Fibroblast of skin of right biceps (primary cell): ENCODE data around the gene TXNL4B.
A peak's percentile ranks its signal among the peaks of the same experiment; 100 is the strongest.
"Not testable (repeated sequence)": the region's sequence is repeated elsewhere in the genome, so short reads cannot be mapped to it uniquely, and the experiment has no call there.

Source experiments
- DNase-seq: peaks from one replicate; pipeline ENCODE4 v3.0.0-alpha.2; 2013

TXNL4B gene

GRCh38 chr16:72111657-72112451 lies 18.4 kb upstream of the TXNL4B start:
- no peak for DNase-seq

DNA sequence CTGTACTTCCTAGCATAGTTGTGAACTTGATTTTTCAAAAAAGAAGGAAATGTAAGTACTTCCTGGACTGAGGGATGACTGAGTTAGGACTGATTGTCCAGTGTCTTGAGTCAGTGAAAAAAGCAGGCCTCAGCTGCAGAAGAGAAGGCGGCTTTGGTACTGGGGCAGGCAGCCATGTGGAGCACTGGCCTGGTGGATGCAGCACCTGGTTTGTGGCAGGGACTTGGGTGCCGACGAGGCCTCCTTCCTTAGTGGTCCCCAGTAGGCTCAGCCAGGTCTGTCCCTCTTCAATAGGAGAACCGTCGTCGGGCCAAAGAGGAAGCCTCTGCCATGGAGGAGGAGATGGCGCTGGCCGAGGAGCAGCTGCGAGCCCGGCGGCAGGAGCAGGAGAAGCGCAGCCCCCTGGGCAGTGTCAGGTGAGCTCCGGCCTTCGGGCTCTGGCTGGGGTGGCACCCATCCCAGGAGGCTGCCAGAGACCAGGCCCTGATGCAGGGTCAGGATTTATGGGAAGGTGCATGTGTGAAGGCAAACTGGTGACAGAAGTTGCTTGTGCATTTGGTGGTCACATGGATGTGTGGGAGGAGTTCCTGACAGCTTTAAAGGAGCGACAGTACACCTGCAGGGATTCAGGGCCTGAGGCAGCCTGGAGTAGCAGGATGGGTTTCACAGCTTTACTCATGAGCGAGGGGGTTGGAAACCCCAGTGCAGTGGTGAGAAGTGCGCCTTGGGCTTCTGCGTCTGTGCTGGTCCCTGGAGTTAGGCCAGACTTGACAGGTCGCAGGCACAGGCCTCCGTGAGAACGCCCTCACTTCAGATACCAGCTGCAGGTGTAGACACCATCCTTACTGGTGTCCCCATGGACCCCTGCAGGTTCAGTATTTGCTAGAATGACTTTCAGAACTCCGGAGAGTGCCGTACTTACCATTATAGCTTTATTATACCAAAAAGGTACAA lies 17.5 kb upstream of the TXNL4B start:
- DNase-seq = no peak

- no peak for DNase-seq
Observed at GRCh38 chr16:72109966-72110530, 16.6 kb upstream of the TXNL4B start.

- no peak for DNase-seq
Observed at GRCh38 chr16:72109300-72109699, 15.9 kb upstream of the TXNL4B start.

GRCh38 chr16:72108353-72109102 lies 15.1 kb upstream of the TXNL4B start:
- DNase-seq = no peak

- no peak for DNase-seq
Observed at GRCh38 chr16:72107371-72107770, 14.0 kb upstream of the TXNL4B start.

- no peak for DNase-seq
Observed at GRCh38 chr16:72105978-72106377, 12.6 kb upstream of the TXNL4B start.

- DNase-seq = no peak
Observed at GRCh38 chr16:72104905-72105304, 11.5 kb upstream of the TXNL4B start.

DNA sequence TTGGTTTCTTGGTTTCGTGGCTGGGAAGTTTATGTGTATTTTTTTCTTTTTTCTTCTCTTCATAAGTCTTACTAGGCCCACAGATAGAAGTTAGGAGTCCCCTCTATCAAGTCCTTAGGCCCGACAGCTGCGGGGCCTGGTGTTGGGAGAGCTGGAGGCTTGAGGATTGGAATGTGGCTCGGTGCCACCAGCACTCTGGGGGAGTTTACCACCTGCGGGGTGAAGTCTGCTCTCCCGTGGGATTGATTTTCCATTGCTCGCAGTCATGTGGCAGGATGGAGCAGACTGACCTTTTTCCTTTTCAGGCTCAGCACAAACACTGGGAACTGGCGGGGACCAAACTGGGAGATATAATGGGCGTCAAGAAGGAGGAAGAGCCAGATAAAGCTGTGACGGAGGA lies 7.8 kb upstream of the TXNL4B start:
- no peak for DNase-seq

- DNase-seq = peak; percentile 43
Observed at GRCh38 chr16:72099377-72099818, 6.0 kb upstream of the TXNL4B start.

DNA sequence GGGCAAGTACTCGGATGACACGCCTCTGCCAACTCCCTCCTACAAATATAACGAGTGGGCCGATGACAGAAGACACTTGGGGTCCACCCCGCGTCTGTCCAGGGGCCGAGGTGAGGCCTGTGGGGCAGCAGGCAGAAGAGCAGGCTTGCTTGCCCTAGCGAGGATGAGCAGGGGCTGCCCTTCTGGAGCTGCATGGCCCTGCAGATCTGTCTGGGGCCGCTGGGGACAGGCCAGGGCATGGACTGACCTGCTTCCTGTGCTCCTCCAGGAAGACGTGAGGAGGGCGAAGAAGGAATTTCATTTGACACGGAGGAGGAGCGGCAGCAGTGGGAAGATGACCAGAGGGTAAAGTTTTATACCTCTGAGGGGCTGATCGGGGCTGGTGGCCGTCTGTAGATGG lies 5.5 kb upstream of the TXNL4B start:
- no peak for DNase-seq

GRCh38 chr16:72094266-72094610 lies 818 bp upstream of the TXNL4B start:
- peak; percentile 6 for DNase-seq

DNA sequence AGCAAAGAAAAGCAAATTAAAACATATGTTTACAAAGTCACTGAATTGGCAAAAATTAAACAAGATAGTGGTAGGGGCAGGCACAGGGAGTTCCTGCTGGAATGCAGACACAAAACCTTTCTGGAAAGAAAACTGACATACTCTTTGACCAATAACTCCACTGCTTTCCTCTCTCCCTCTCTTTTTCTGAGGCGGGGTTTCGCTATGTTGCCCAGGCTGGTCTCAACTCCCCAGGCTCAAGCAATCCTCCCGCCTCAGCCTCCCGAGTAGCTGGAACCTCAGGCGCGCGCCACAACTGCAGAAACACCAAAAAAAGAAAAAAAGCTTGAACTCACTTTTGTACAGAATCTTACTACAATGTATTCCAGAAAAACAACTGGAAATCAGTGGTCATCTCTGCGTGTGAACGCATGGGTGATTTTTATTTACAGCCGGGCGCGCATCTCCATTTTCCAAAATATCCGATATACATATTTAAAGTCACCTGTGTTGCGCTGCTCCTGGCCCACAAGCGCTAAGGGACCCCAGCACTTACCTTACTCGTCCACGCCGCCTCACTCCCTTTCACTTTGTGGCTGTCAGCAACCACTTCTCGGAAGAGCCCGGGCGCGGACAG lies 480 bp downstream of the TXNL4B start:
- peak; percentile 68 for DNase-seq

- DNase-seq = no peak
Observed at GRCh38 chr16:72091217-72091616, 2.2 kb downstream of the TXNL4B start.

DNA sequence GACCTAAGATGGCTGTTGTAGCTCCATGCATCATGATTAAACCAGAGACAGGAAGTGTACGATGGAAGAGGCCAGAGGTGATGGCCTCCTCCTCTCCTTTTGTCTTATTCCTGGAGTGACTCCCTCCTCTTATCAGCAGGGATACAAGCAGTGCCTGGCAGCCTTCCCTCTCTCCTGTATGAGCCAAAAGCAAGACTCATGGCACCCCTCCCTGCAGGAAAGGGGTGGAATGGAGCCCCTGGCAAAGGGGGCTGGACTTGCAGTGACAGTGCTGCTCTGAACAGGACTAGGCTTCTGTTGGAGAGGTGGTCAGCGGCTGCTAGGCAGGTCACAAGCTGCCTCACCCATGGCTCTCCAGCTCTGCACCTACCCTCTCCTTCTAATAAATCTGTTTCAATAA lies 8.4 kb downstream of the TXNL4B start:
- DNase-seq = no peak

DNA sequence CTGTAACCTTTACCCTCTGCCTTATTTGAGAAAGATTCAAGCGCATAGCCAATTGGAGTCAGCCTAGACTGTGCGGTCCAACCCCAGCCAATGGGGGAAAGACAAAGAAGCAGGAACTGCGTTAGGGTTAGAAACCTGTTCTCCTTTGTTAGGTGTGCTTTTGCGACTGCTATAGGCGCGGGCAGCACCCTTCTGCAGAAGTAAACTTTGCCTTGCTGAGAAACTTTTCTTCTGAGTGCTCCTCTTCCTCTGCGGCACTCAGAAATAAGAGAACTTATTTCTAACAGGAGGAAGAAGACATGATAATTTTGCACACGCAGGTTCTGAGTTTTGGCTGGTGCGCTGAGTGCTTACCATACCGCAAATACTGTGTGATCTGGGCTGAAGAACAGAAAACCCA lies 9.0 kb downstream of the TXNL4B start:
- DNase-seq = no peak

DNA sequence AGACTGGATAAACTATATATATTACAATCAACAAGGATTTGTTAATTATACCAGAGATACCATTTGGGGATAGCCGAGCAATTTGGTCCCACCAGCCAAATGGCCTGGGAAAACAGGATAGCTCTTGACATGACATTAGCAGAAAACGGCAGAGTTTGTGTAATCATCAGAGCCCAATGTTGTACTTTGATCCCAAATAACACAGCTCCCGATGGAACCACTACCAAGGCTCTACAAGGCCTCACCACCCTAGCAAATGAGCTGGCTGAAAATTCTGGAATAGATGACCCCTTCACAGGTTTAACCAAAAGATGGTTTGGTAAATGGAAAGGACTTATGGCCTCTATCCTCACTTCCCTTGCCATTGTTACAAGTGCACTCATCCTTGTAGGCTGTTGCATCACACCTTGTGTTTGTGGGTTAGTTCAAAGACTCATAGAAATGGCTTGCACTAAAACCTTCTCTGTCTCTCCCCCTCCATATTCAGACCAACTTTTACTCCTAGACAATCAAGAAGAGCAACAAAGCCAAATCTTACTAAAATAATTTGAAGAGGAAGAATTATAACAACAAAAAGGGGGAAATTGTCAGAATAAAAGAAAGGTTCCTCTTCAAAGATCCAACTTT lies 9.5 kb downstream of the TXNL4B start:
- no peak for DNase-seq

DNA sequence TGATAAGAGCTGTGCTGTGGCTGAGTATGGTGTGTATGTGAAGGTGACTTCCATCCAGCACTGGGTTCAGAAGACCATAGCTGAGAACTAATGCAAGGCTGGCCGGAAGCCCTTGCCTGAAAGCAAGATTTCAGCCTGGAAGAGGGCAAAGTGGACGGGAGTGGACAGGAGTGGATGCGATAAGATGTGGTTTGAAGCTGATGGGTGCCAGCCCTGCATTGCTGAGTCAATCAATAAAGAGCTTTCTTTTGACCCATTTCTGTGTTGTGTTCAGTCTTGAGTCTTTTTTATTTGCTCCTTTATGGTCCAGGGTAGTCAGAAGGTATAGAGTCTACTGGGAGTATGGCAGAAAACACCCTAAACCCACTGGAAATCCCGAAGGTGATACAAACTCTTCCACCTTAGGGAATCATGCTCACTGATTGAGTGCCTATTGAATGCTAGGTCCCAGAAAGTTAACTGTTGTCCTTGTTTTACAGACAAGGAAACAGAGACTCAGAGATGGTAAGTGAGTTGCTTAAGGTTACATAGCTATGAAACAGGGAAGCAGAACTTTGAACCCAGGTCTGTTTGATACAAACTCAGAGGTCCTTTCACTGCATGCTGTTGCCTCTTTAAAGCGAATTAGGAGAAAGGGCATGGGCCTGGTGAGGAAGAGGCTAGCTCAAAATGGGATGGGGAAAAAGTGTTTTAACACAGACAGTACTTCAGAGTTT lies 16.3 kb downstream of the TXNL4B start:
- DNase-seq = not testable (repeated sequence)

DNA sequence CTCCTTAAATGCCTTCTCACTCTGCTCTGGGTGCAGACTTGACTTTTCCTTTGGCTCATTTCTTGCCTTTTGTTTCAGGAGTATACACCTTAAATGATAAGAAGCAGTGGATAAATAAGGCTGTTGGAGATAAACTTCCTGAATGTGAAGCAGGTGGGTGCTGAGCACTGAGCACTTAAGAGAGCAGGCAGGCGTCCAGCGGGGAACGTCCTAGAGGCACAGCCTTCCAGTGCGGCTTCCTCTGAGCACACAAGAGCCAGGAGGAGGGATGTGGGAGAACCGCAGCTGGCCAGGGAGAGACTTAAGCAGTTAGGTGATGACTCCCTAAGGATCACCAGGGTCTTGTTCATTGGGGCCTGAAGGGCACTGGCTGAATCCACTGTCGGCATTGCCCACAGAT lies 18.4 kb downstream of the TXNL4B start:
- DNase-seq = not testable (repeated sequence)

GRCh38 chr16:72073560-72074230 lies 19.7 kb downstream of the TXNL4B start:
- DNase-seq = no peak
